Fibroblast of lung (primary cell): Measurements from ENCODE around the gene GGCX.

Experiments used
- EZH2 ChIP-seq: IDR thresholded peaks from 2 replicates; pipeline ENCODE4 v1.5.1; 2012; ENCODE audit warnings: low read length, control low read depth, mild to moderate bottlenecking; ENCODE audit errors: missing control alignments
- TF ChIP-seq, protein P1 (sequence below), 2 donors: IDR thresholded peaks in 1 of 2; conservative IDR thresholded peaks in 1 of 2; 1 replicate in 1 of 2; 2 replicates in 1 of 2; pipeline ENCODE4 v1.5.1; 2011 to 2012; ENCODE audit warnings: low read length in 2 of 2, control low read depth in 1 of 2, inconsistent platforms in 1 of 2, low read depth in 1 of 2, mild to moderate bottlenecking in 1 of 2

DNA sequence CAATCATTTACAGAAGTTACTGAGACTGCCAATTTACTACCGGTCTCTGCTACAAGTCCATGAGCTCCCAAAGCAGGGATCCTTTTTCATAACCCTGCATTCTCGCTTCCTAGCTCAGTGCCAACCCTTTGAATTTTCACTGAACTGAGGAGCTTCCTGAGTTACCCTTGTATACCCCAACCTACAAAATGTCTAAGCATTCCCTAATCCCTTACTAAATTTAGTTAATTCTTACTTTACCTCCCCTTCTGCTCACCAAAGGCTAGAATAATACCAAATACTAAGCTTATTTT lies 12.7 kb downstream of the GGCX start:
- TF ChIP-seq, protein P1, sequence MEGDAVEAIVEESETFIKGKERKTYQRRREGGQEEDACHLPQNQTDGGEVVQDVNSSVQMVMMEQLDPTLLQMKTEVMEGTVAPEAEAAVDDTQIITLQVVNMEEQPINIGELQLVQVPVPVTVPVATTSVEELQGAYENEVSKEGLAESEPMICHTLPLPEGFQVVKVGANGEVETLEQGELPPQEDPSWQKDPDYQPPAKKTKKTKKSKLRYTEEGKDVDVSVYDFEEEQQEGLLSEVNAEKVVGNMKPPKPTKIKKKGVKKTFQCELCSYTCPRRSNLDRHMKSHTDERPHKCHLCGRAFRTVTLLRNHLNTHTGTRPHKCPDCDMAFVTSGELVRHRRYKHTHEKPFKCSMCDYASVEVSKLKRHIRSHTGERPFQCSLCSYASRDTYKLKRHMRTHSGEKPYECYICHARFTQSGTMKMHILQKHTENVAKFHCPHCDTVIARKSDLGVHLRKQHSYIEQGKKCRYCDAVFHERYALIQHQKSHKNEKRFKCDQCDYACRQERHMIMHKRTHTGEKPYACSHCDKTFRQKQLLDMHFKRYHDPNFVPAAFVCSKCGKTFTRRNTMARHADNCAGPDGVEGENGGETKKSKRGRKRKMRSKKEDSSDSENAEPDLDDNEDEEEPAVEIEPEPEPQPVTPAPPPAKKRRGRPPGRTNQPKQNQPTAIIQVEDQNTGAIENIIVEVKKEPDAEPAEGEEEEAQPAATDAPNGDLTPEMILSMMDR (conservative IDR thresholded peaks at IDR 0.05 in 1 of 2, IDR thresholded peaks at IDR 0.05 in 1 of 2; ENCODE audit: low read depth in 1 of 2, low read length in 2 of 2) = no peak
- no peak for TF ChIP-seq EZH2
